ENCODE data around the gene MAFG. TPM values are rescaled to one million over a fixed set of nuclear protein-coding genes. Genes with fewer than 3 reads are reported as not detected.

The MAFG gene
- total and polyA plus RNA-seq, 10 donors, result 3.2 to 41.4 (median 23.4) TPM

DNA sequence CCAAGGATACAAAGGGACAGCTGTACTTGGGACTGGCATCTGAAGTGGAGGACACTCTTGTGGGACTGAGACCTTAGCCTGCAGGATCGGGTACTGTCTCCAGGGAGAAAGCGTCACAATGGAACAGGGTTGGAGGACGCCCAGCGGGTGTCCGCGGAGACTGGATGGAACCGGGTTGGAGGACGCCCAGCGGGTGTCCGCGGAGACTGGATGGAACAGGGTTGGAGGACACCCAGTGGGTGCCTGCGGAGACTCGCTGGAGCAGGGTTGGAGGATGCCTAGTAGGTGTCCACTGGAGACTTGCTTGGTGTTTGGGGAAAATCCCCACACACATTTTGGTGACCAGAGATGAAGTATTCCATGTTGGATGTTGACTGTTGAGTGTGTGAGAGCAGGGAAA lies 19.7 kb upstream of the MAFG start, which contains the start of gene MYADML2:
Gene MYADML2 (minus strand): TSS at position 45 of the 400 bp plus-strand sequence. CDS start 5,492 bp downstream, outside the sequence.
- no peaks in the 10 kb centered on the region for H3K36me3 ChIP-seq
- no peak for DNase-seq
- H3K27me3 ChIP-seq (replicated peaks in 1 of 7), result peaks cover 0 to 28% (median 0%) of the 10 kb centered on the region in 7 donors
- TF ChIP-seq POLR2AphosphoS5 (IDR thresholded peaks at IDR 0.05), result no peak
- no peak for TF ChIP-seq POLR2A (IDR thresholded peaks at IDR 0.05)
- TF ChIP-seq, protein P1, sequence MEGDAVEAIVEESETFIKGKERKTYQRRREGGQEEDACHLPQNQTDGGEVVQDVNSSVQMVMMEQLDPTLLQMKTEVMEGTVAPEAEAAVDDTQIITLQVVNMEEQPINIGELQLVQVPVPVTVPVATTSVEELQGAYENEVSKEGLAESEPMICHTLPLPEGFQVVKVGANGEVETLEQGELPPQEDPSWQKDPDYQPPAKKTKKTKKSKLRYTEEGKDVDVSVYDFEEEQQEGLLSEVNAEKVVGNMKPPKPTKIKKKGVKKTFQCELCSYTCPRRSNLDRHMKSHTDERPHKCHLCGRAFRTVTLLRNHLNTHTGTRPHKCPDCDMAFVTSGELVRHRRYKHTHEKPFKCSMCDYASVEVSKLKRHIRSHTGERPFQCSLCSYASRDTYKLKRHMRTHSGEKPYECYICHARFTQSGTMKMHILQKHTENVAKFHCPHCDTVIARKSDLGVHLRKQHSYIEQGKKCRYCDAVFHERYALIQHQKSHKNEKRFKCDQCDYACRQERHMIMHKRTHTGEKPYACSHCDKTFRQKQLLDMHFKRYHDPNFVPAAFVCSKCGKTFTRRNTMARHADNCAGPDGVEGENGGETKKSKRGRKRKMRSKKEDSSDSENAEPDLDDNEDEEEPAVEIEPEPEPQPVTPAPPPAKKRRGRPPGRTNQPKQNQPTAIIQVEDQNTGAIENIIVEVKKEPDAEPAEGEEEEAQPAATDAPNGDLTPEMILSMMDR (IDR thresholded peaks at IDR 0.05 in 8 of 11, conservative IDR thresholded peaks at IDR 0.05 in 3 of 11), result no peak
- H3K4me3 ChIP-seq, result no peak within 1 kb of the TSS
- WGBS, 5 donors, result 80 to 95% (median 92%) methylated on average over 13 of the region's 13 CpGs
- no peaks in the 10 kb centered on the region for H3K9me3 ChIP-seq
- H3K27ac ChIP-seq, result no peak within 1 kb of the TSS
- no peaks in the 10 kb centered on the region for H3K4me1 ChIP-seq
- intact Hi-C loops (cut with DNase I; ENCODE audit: low total_unique reads), result loop anchor here (2.0 kb wide), 1 partner anchor 44 kb away; no protein-coding TSS in a partner anchor

DNA sequence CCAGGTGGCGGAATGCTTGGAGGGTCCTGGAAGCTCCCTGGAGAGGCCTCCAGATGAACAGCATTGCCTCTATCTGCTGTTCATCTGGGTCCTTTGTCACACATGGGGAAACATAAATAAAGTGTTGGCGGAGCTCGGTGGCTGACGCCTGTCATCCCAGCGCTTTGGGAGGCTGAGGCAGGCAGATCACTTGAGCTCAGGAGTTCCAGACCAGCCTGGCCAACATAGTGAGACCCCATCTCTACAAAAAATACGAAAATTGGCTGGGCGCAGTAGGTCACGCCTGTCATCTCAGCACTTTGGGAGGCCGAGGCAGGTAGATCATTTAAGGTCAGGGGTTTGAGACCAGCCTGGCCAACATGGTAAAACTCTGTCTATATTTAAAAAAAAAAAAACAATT lies 17.3 kb upstream of the MAFG start:
- whole genome bisulfite sequencing, 5 donors, result 79 to 91% (median 88%) methylated on average over 9 of the region's 9 CpGs
- H3K27me3 ChIP-seq (replicated peaks in 1 of 7), result peaks cover 0 to 52% (median 14%) of the 10 kb centered on the region in 7 donors

DNA sequence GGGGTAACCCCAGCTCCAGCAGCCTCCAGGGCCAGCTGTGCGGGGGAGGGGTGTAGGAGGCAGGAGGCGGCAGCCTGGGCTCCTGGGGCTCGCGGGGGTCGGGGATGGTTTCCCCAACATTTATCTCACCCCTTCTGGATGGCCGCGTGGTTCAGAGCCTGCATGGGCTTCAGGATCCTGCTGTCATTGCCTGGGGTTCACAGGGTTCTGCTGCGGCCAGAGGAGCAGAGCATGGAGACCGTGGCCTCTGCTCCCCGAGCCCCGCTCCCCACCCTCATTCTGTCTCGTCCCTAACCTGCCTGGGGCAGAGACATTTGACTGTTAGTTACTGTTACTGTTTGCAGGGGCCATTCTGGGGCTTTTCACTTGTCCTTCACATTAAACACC lies 14.6 kb upstream of the MAFG start:
- Histone ChIP-seq H3K27me3 (replicated peaks in 1 of 7) (peaks cover 0 to 75% (median 21%) of the 10 kb centered on the region in 7 donors), H3K36me3 (no peaks in the 10 kb centered on the region), H3K4me1 (peaks cover 0 to 14% (median 7%) of the 10 kb centered on the region in 6 donors), H3K27ac (no peak overlapping the region), H3K4me3 (no peak overlapping the region), H3K9me3 (no peaks in the 10 kb centered on the region)
- 52 to 78% (median 66%) methylated on average over 7 to 12 of the region's 12 CpGs for WGBS, 5 donors
- DNase-seq, result no peak
- TF ChIP-seq POLR2AphosphoS5 (IDR thresholded peaks at IDR 0.05) (no peak), POLR2A (IDR thresholded peaks at IDR 0.05) (no peak)
- TF ChIP-seq, protein P1 (IDR thresholded peaks at IDR 0.05 in 8 of 11, conservative IDR thresholded peaks at IDR 0.05 in 3 of 11), result no peak
- intact Hi-C loops (cut with DNase I; ENCODE audit: low total_unique reads), result no loop called here

More for the DNA sequence above, 17.3 kb upstream of the MAFG start:
- H3K9me3 ChIP-seq, result no peaks in the 10 kb centered on the region
- H3K36me3 ChIP-seq, result no peaks in the 10 kb centered on the region
- H3K4me1 ChIP-seq, result peaks cover 0 to 3% (median 0%) of the 10 kb centered on the region in 6 donors
- intact Hi-C loops (cut with DNase I; ENCODE audit: low total_unique reads), result no loop called here
- no peak overlapping the region for H3K27ac ChIP-seq
- no peak for TF ChIP-seq POLR2AphosphoS5 (IDR thresholded peaks at IDR 0.05)
- TF ChIP-seq, protein P1 (IDR thresholded peaks at IDR 0.05 in 8 of 11, conservative IDR thresholded peaks at IDR 0.05 in 3 of 11), result no peak
- TF ChIP-seq POLR2A (IDR thresholded peaks at IDR 0.05), result no peak
- DNase-seq, result no peak
- no peak overlapping the region for H3K4me3 ChIP-seq

DNA sequence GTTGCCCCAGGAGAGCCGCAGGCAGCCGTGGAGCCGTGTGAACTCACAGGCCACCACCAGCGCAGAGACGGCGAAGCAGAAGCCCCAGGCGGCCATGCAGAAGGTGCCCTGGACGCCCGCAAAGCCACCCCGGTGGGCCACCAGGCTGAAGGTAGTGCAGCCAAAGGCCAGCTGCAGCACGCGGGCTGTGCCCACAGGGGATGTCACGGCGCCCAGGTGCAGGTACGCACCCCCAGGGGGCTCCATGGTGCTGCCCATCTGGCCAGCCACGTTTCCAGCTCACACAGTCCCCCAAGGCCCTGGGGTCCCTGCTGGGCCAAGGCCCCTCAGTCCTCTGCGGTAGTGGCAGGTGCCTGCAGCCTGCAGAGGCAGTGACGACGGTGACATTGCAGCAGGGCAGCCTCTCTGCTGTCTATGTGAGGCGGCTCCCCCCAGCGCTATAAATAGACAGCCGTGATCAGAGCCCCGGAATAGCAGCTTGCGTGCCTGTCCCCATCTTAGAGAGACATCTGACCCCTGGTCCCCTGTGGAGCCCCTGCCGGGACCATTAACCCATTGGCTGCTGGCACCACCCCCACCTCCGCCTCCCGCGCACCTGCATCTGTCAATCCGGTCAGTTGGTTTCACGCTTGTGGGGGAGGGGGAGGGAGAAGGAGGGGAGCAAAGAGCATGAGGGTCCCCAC lies 14.1 kb upstream of the MAFG start:
- 35 to 54% (median 45%) methylated on average over 16 to 30 of the region's 30 CpGs; no CpG with 5 or more reads in 1 of the 5 donors for WGBS, 5 donors
- DNase-seq, result no peak
- peaks cover 0 to 20% (median 12%) of the 10 kb centered on the region in 6 donors for H3K4me1 ChIP-seq
- TF ChIP-seq, protein P1 (IDR thresholded peaks at IDR 0.05 in 8 of 11, conservative IDR thresholded peaks at IDR 0.05 in 3 of 11), result no peak
- TF ChIP-seq POLR2A (IDR thresholded peaks at IDR 0.05) (no peak), POLR2AphosphoS5 (IDR thresholded peaks at IDR 0.05) (no peak)
- H3K36me3 ChIP-seq, result no peaks in the 10 kb centered on the region
- H3K9me3 ChIP-seq, result no peaks in the 10 kb centered on the region
- H3K27me3 ChIP-seq (replicated peaks in 1 of 7), result peaks cover 0 to 80% (median 21%) of the 10 kb centered on the region in 7 donors
- H3K4me3 ChIP-seq, result no peak overlapping the region
- no peak overlapping the region for H3K27ac ChIP-seq
- intact Hi-C loops (cut with DNase I; ENCODE audit: low total_unique reads), result no loop called here
